Heart left ventricle (tissue), 13 donors: ENCODE results near the gene SNAP91.
"Not testable (repeated sequence)": the region's sequence is repeated elsewhere in the genome, so short reads cannot be mapped to it uniquely, and the experiment has no call there.

Experiments
- CTCF ChIP-seq, 12 donors: fragments of 200-600 bp; sonication (generic) in 4 of 12; IDR thresholded peaks; one replicate each; pipeline versions ENCODE4 v1.5.0 to v1.8.0; 2018 to 2022; ENCODE audit warnings: antibody characterized with exemption in 12 of 12, mild to moderate bottlenecking in 5 of 12
- POLR2A ChIP-seq, 2 donors: fragments of 450-650 bp; IDR thresholded peaks; one replicate each; pipeline ENCODE4 v1.6.1; 2017; ENCODE audit warnings: antibody characterized with exemption in 2 of 2, mild to moderate bottlenecking in 2 of 2, moderate library complexity in 2 of 2
- donor health status: ischemic (EF 13 %, LVEDD 7.1; RV severe dilation, severe dysfunction).
- donor health status: DM: no; HTN: yes; CAD: no.
- donor health status: DM: no; HTN: no; CAD: no.
- donor health status: ischemic (EF 25% LVEDD 6.9; RV normal size, moderate dysfunction).
- donor health status: ischemic (EF 25% LVEDD 5.7; RV mildly dilated, moderate dysfunction).
- donor health status: ischemic (EF 35%, LVEDD 5.7; RV mildly dilated, moderate dysfunction).
- donor health status: nonischemic (EF 11% LVEDD 7.7; RV severe dilation, severe dysfunction).
- donor health status: DM: yes; HTN: yes; CAD: no.
- donor health status: PGD.
- donor health status: ischemic (EF 29% LVEDD 5.4; RV normal size, mild dysfunction).
- donor health status: nonischemic (EF 23%, LVEDD 6.1; RV moderate dilation, normal function).

- TF ChIP-seq POLR2A, CTCF (IDR thresholded peaks at IDR 0.05): not testable (repeated sequence)
Measured at GRCh38 chr6:83571663-83572185, 137.2 kb downstream of the SNAP91 start.
